Measurements from ENCODE around the gene UROC1.

Gene UROC1

GRCh38 chr3:126517291-126517951, at the start of gene UROC1:
TSS of gene UROC1 (minus strand) at chr3:126517773. CDS start at chr3:126517719, 54 bp downstream.
- no peak for DNase-seq

GRCh38 chr3:126562737-126563276, 45.2 kb upstream of the UROC1 start:
- no peak for DNase-seq

- no peak for DNase-seq
These were observed 40.9 kb upstream of the UROC1 start, which contains the start of gene C3orf22 for GRCh38 chr3:126558336-126559071. TSS of gene C3orf22 (minus strand) at chr3:126558932. CDS start at chr3:126553390, 5,542 bp downstream.

- no peak for DNase-seq
These were observed 40.2 kb upstream of the UROC1 start for GRCh38 chr3:126557761-126558160.

GRCh38 chr3:126557415-126557745, 39.8 kb upstream of the UROC1 start:
- no peak for DNase-seq

GRCh38 chr3:126556637-126557414, 39.3 kb upstream of the UROC1 start:
- no peak for DNase-seq

- no peak for DNase-seq
These were observed 38.4 kb upstream of the UROC1 start for GRCh38 chr3:126555795-126556636.

GRCh38 chr3:126554560-126555525, 37.3 kb upstream of the UROC1 start:
- DNase-seq: no peak

GRCh38 chr3:126553284-126554084, 35.9 kb upstream of the UROC1 start:
- DNase-seq: no peak

GRCh38 chr3:126552688-126553283, 35.2 kb upstream of the UROC1 start:
- DNase-seq: no peak

- no peak for DNase-seq
These were observed 34.5 kb upstream of the UROC1 start for GRCh38 chr3:126551839-126552687.

- no peak for DNase-seq
These were observed 33.7 kb upstream of the UROC1 start for GRCh38 chr3:126551121-126551838.

GRCh38 chr3:126550488-126551051, 33.0 kb upstream of the UROC1 start:
- no peak for DNase-seq

GRCh38 chr3:126549861-126550487, 32.4 kb upstream of the UROC1 start:
- DNase-seq: no peak

- DNase-seq: no peak
These were observed 31.2 kb upstream of the UROC1 start for GRCh38 chr3:126548556-126549466.

GRCh38 chr3:126547721-126548120, 30.1 kb upstream of the UROC1 start:
- DNase-seq: no peak
